H1 (cell line): ENCODE data around the gene APOL6. TPM values are rescaled to one million over a fixed set of nuclear protein-coding genes. Genes with fewer than 3 reads are reported as not detected.

ENCODE experiments used
- CTCF ChIA-PET: fragments of 300-600 bp; sonication (Branson Sonifier 250); formaldehyde crosslinking; loops from one replicate; lab custom pipeline; 2021; ENCODE audit not compliant: partially characterized antibody; lab: Charles Lee
- POLR2A ChIA-PET: fragments of 300-600 bp; sonication (Branson Sonifier 250); formaldehyde crosslinking; loops from one replicate; lab custom pipeline; 2021; ENCODE audit warnings: inconsistent platforms; ENCODE audit not compliant: partially characterized antibody; lab: Charles Lee
- DNase-seq, 2 experiments: peaks; one replicate each; pipeline versions ENCODE4 v3.0.0 to v3.0.0-alpha.2; 2010 to 2022; ENCODE audit warnings: low spot score in 2 of 2, low read depth in 1 of 2, mixed read lengths in 1 of 2
- FAIRE-seq: peaks from 2 replicates; lab custom pipeline; 2011; peaks lifted over from hg19 to GRCh38; lab: Jason Lieb, UNC
- H2AFZ ChIP-seq: 2 replicates; pipeline ENCODE4 v1.8.1; 2012; ENCODE audit warnings: low read length, inconsistent platforms
- H2AK5ac ChIP-seq: 2 replicates; pipeline ENCODE4 v1.6.1; 2013; ENCODE audit warnings: low read depth, low read length
- H2BK120ac ChIP-seq: replicated peaks from 2 replicates; pipeline ENCODE3; 2013; ENCODE audit warnings: low read depth, low read length, inconsistent platforms
- H2BK12ac ChIP-seq: 2 replicates; pipeline ENCODE4 v1.6.1; 2013; ENCODE audit warnings: low read depth, low read length
- H2BK15ac ChIP-seq: 2 replicates; pipeline ENCODE4 v1.6.1; 2013; ENCODE audit warnings: low read length
- H2BK20ac ChIP-seq: 2 replicates; pipeline ENCODE4 v1.6.1; 2013; ENCODE audit warnings: low read length
- H2BK5ac ChIP-seq: 2 replicates; pipeline ENCODE4 v1.6.1; 2013; ENCODE audit warnings: low read depth, low read length
- H3K14ac ChIP-seq: 2 replicates; pipeline ENCODE4 v1.6.1; 2013; ENCODE audit warnings: inconsistent platforms; ENCODE audit not compliant: insufficient read length
- H3K18ac ChIP-seq: 2 replicates; pipeline ENCODE4 v1.6.1; 2013; ENCODE audit warnings: low read length; ENCODE audit errors: extremely low read depth
- H3K23ac ChIP-seq: 2 replicates; pipeline ENCODE4 v1.6.1; 2013; ENCODE audit warnings: inconsistent platforms; ENCODE audit not compliant: insufficient read length
- H3K23me2 ChIP-seq: 2 replicates; pipeline ENCODE4 v1.6.1; 2013; ENCODE audit warnings: low read depth, low read length
- H3K27ac ChIP-seq: 2 replicates; pipeline ENCODE4 v1.6.1; 2011; ENCODE audit warnings: low read depth, low read length, inconsistent platforms
- H3K27me3 ChIP-seq, 4 experiments: replicated peaks in 1 of 4; 1 replicate in 1 of 4; 2 replicates in 3 of 4; pipeline versions ENCODE4 v1.6.1 to v1.8.1; 2011 to 2013; ENCODE audit warnings: low read length in 3 of 4, mild to moderate bottlenecking in 3 of 4, inconsistent platforms in 2 of 4, mixed read lengths in 2 of 4, moderate library complexity in 1 of 4; ENCODE audit not compliant: control insufficient read depth in 3 of 4, insufficient read depth in 3 of 4; ENCODE audit errors: extremely low read depth in 1 of 4
- H3K36me3 ChIP-seq, 4 experiments: 2 replicates each; pipeline versions ENCODE4 v1.6.1 to v1.8.1; 2011 to 2013; ENCODE audit warnings: mild to moderate bottlenecking in 4 of 4, low read length in 3 of 4, moderate library complexity in 2 of 4, control low read depth in 1 of 4, inconsistent platforms in 1 of 4; ENCODE audit not compliant: insufficient read depth in 4 of 4, control insufficient read depth in 2 of 4
- H3K4ac ChIP-seq: replicated peaks from 2 replicates; pipeline ENCODE3; 2013; ENCODE audit warnings: low read length, low read depth, mixed read lengths, inconsistent platforms; ENCODE audit not compliant: insufficient read length
- H3K4me1 ChIP-seq, 4 experiments: replicated peaks in 1 of 4; 1 replicate in 1 of 4; 2 replicates in 3 of 4; pipeline versions ENCODE4 v1.6.1 to v1.8.1; 2011 to 2013; ENCODE audit warnings: low read length in 3 of 4, inconsistent platforms in 2 of 4, mixed read lengths in 1 of 4; ENCODE audit not compliant: insufficient read depth in 4 of 4, control insufficient read depth in 3 of 4
- H3K4me2 ChIP-seq, 2 experiments: 2 replicates each; pipeline versions ENCODE4 v1.6.1 to v1.8.1; 2011 to 2013; ENCODE audit warnings: low read depth in 2 of 2, low read length in 2 of 2, control low read depth in 1 of 2, inconsistent platforms in 1 of 2, mild to moderate bottlenecking in 1 of 2; ENCODE audit not compliant: insufficient read depth in 1 of 2
- H3K4me3 ChIP-seq, 4 experiments: fragments of 200-600, 300-600 bp in 1 of 4; sonication (generic), shearing (Covaris generic), sonication (Bioruptor Twin) in 1 of 4; 2 replicates each; pipeline versions ENCODE4 v1.5.1 to v1.8.1; 2011 to 2016; ENCODE audit warnings: low read length in 4 of 4, low read depth in 3 of 4, control low read depth in 2 of 4, inconsistent platforms in 2 of 4, mild to moderate bottlenecking in 2 of 4, mixed read lengths in 1 of 4, moderate library complexity in 1 of 4; ENCODE audit not compliant: insufficient read depth in 2 of 4; ENCODE audit errors: extremely low read depth in 1 of 4
- H3K56ac ChIP-seq: replicated peaks from 2 replicates; pipeline ENCODE3; 2013; ENCODE audit warnings: low read depth, mild to moderate bottlenecking, mixed read lengths, low read length, inconsistent platforms; ENCODE audit not compliant: insufficient read length
- H3K79me1 ChIP-seq: 2 replicates; pipeline ENCODE4 v1.6.1; 2013; ENCODE audit warnings: low read depth, low read length, control low read depth
- H3K79me2 ChIP-seq, 2 experiments: 2 replicates each; pipeline versions ENCODE4 v1.6.1 to v1.8.1; 2012 to 2013; ENCODE audit warnings: low read length in 2 of 2, mild to moderate bottlenecking in 2 of 2, inconsistent platforms in 1 of 2; ENCODE audit not compliant: insufficient read depth in 2 of 2, control insufficient read depth in 1 of 2
- H3K9ac ChIP-seq, 4 experiments: replicated peaks in 1 of 4; 1 replicate in 1 of 4; 2 replicates in 3 of 4; pipeline versions ENCODE4 v1.6.1 to v1.8.1; 2011 to 2013; ENCODE audit warnings: low read depth in 3 of 4, low read length in 3 of 4, control low read depth in 2 of 4, mild to moderate bottlenecking in 2 of 4, moderate library complexity in 2 of 4, inconsistent platforms in 1 of 4; ENCODE audit errors: extremely low read depth in 1 of 4
- H3K9me3 ChIP-seq, 2 experiments: 2 replicates each; pipeline versions ENCODE4 v1.6.1 to v1.8.1; 2012 to 2013; ENCODE audit warnings: mild to moderate bottlenecking in 2 of 2, moderate library complexity in 2 of 2, control low read depth in 1 of 2, inconsistent platforms in 1 of 2, low read depth in 1 of 2, low read length in 1 of 2, mixed read lengths in 1 of 2; ENCODE audit not compliant: insufficient read depth in 2 of 2
- H4K20me1 ChIP-seq, 2 experiments: replicated peaks in 1 of 2; 2 replicates each; pipeline versions ENCODE3 to v1.8.1; 2011 to 2013; ENCODE audit warnings: inconsistent platforms in 2 of 2, low read length in 2 of 2, mild to moderate bottlenecking in 1 of 2; ENCODE audit not compliant: insufficient read depth in 2 of 2, control insufficient read depth in 1 of 2
- H4K5ac ChIP-seq: 2 replicates; pipeline ENCODE4 v1.6.1; 2013; ENCODE audit warnings: low read length, low read depth, mixed read lengths, inconsistent platforms; ENCODE audit not compliant: insufficient read length
- H4K8ac ChIP-seq: 2 replicates; pipeline ENCODE4 v1.8.0; 2013; ENCODE audit warnings: mild to moderate bottlenecking, moderate library complexity, low read length, inconsistent platforms; ENCODE audit not compliant: insufficient read depth; ENCODE audit errors: extremely low read depth
- H4K91ac ChIP-seq: replicated peaks from 2 replicates; pipeline ENCODE3; 2013; ENCODE audit warnings: low read length, mixed read lengths, inconsistent platforms; ENCODE audit not compliant: insufficient read length
- RAD21 ChIP-seq, 2 experiments: IDR thresholded peaks in 1 of 2; conservative IDR thresholded peaks in 1 of 2; 2 replicates each; pipeline ENCODE4 v1.6.1; 2011; ENCODE audit warnings: low read depth in 2 of 2, low read length in 2 of 2, improper control_type of control experiment in 1 of 2, inconsistent platforms in 1 of 2, mild to moderate bottlenecking in 1 of 2, moderate library complexity in 1 of 2
- TAF7 ChIP-seq: optimal IDR thresholded peaks from 2 replicates; pipeline ENCODE3; 2011; ENCODE audit warnings: low read depth, mild to moderate bottlenecking, inconsistent platforms, low read length, moderate library complexity, borderline replicate concordance
- WGBS, 2 experiments: shearing (Covaris generic) in 1 of 2; methylation state at CpG; one replicate each; pipeline versions ENCODE4 v1.1.6 to v1.1.7; 2013 to 2015; ENCODE audit warnings: low lambda C conversion rate in 2 of 2, mixed read lengths in 2 of 2, inconsistent platforms in 1 of 2, low coverage in 1 of 2, missing lambda C conversion rate in 1 of 2; ENCODE audit not compliant: insufficient replicate concordance in 2 of 2, insufficient coverage in 1 of 2, insufficient read length in 1 of 2; ENCODE audit errors: extremely low coverage in 1 of 2, missing lambda C conversion rate in 1 of 2; 5-methylcytosine and 5-hydroxymethylcytosine counted together
- polyA plus RNA-seq, 7 experiments: library from polyadenylated mRNA; depleted of rRNA in 3 of 7; stranded (reverse) in 5 of 7; unstranded in 2 of 7; fragments of >200 nt in 5 of 7; fragments of 200-250 nt in 2 of 7; gene quantifications; 1 replicate in 5 of 7; 2 replicates in 1 of 7; 4 replicates in 1 of 7; pipeline versions ENCODE4 v1.2.1 to v1.2.3, GENCODE V29; 2011 to 2013; ENCODE audit warnings: missing spikeins in 2 of 7, mixed read lengths in 2 of 7
- total RNA-seq: library from RNA; stranded (reverse); fragmentation: NEBNext Ultra II Directional; extraction: Animal tissue kit (Norgen Biotek cat#: 25700); gene quantifications from 2 replicates; pipeline ENCODE4 v1.2.1, GENCODE V29; 2021

The APOL6 gene
- total and polyA plus RNA-seq, 2 of the 8 experiments (the other 6 are each of a cell fraction or from before 2014, with no cell fraction given) = 0.06 to 0.13 TPM

DNA sequence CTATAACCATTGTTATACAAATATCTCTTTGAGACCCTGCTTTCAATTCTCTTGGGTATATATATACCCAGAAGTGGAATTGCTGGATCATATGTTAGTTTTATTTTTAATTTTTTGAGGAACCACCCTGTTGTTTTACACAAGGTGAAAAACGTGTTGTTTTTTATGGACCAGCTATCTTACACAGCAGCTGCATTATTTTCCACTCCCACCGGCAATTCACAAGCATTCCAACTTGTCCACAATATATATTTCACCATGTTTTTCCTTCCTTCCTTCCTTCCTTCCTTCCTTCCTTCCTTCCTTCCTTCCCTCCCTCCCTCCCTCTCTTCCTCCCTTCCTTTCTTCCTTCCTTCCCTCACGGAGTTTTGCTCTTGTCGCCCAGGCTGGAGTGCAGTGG lies 63.1 kb downstream of the APOL6 start:
- CTCF ChIA-PET = interaction anchor here (0.6 to 0.7 kb wide), 2 partner anchors 26 to 424 kb away, joined by 3 read pairs; no protein-coding TSS in a partner anchor
- H4K20me1 ChIP-seq = no peaks in the 10 kb centered on the region
- H3K4me2 ChIP-seq = no peak overlapping the region
- H4K5ac ChIP-seq = no peak overlapping the region
- no peak for TF ChIP-seq RAD21 (IDR thresholded peaks at IDR 0.05 in 1 of 2, conservative IDR thresholded peaks at IDR 0.05 in 1 of 2; ENCODE audit: low read depth in 2 of 2, low read length in 2 of 2)
- TF ChIP-seq TAF7 = no peak
- H3K56ac ChIP-seq = no peak overlapping the region
- H2BK120ac ChIP-seq = no peak overlapping the region
- H4K8ac ChIP-seq = no peak overlapping the region
- H2AK5ac ChIP-seq = no peak overlapping the region
- no peak overlapping the region for H3K4ac ChIP-seq
- H3K4me1 ChIP-seq = no peaks in the 10 kb centered on the region
- H3K27me3 ChIP-seq = no peaks in the 10 kb centered on the region
- no peak overlapping the region for H3K9ac ChIP-seq
- H3K4me3 ChIP-seq = no peak overlapping the region
- H3K9me3 ChIP-seq = peaks cover 0 to 3% of the 10 kb centered on the region in 2 experiments; a peak in 1 of 4 replicates
- H3K36me3 ChIP-seq = no peaks in the 10 kb centered on the region
- DNase-seq = no peak
- H3K18ac ChIP-seq = no peak overlapping the region
- H3K79me1 ChIP-seq = no peaks in the 10 kb centered on the region
- H2BK12ac ChIP-seq = no peak overlapping the region
- H3K27ac ChIP-seq = no peak overlapping the region
- WGBS, 2 experiments = 94% methylated on average over 4 of the region's 4 CpGs; no CpG with 5 or more reads in 1 of the 2 experiments
- no peak for FAIRE-seq
- H4K91ac ChIP-seq = no peak overlapping the region
- H2AFZ ChIP-seq = no peak overlapping the region
- H3K14ac ChIP-seq = no peak overlapping the region
- no peak overlapping the region for H2BK20ac ChIP-seq
- no peak overlapping the region for H2BK5ac ChIP-seq
- no peaks in the 10 kb centered on the region for H3K79me2 ChIP-seq
- H3K23ac ChIP-seq = no peak overlapping the region
- H3K23me2 ChIP-seq = no peaks in the 10 kb centered on the region
- POLR2A ChIA-PET = no interaction called here
- H2BK15ac ChIP-seq = no peak overlapping the region
